SK-N-MC (cell line): ENCODE measurements around the gene CHST15.

ENCODE experiments used
- DNase-seq: peaks from one replicate; pipeline ENCODE4 v3.0.0-alpha.2; 2011; ENCODE audit warnings: low read depth, low spot score
- H3K27ac ChIP-seq: fragments of 200-600 bp; sonication (generic); 2 replicates; pipeline ENCODE4 v1.5.1; 2016; ENCODE audit warnings: mixed run types
- H3K36me3 ChIP-seq: fragments of 200-600 bp; sonication (generic); 2 replicates; pipeline ENCODE4 v1.6.1; 2017; ENCODE audit warnings: antibody characterized with exemption, low read length, mixed read lengths; ENCODE audit not compliant: insufficient read depth
- H3K4me3 ChIP-seq: fragments of 200-600 bp; sonication (generic); 2 replicates; pipeline ENCODE4 v1.5.1; 2016
- H3K9ac ChIP-seq: fragments of 200-600 bp; sonication (generic); 2 replicates; pipeline ENCODE4 v1.8.0; 2017; ENCODE audit warnings: mixed run types, mixed read lengths; ENCODE audit not compliant: insufficient read length
- H3K9me3 ChIP-seq: fragments of 200-600 bp; sonication (generic); 2 replicates; pipeline ENCODE4 v1.6.1; 2017; ENCODE audit warnings: low read depth, mild to moderate bottlenecking, antibody characterized with exemption, low read length, moderate library complexity, mixed read lengths
- EZH2 ChIP-seq: fragments of 200-600 bp; sonication (generic); IDR thresholded peaks from one replicate; pipeline ENCODE4 v1.6.1; 2017; ENCODE audit warnings: antibody characterized with exemption
- FOXP2 ChIP-seq: optimal IDR thresholded peaks from 2 replicates; pipeline ENCODE3; 2011; ENCODE audit warnings: mild to moderate bottlenecking, moderate library complexity; ENCODE audit not compliant: insufficient read depth; ENCODE audit errors: extremely low read length, control extremely low read depth
- POLR2AphosphoS5 ChIP-seq: IDR thresholded peaks from 2 replicates; pipeline ENCODE4 v1.6.1; 2012; ENCODE audit warnings: mild to moderate bottlenecking, low read depth, low read length, borderline replicate concordance

CHST15 gene

DNA sequence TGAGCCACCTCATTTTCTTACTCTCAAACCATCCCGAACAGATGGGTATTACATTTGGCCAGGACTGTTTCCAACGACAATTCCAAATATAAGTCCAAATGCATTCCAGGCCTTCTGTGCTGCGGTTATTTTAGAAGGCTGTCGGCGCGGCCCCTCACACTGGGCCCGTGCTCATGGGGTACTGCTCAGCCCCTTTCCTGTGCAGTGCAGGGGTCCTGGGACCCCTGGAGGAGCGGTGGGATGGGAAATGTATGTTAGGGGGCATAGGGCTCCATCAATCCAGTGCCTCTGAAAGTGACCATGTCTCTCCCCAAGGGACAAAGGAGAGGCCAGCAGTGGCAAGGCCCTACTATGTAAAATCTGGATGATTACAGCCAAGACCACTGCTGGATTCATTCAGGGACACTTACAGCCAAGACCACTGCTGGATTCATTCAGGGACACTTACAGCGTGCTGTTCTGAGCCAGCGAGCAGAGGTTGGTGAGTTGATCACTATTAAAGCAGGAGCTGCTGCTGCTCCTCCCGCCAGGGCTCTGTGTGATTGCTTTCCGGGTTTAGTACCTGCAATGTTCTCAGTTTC lies 66.3 kb downstream of the CHST15 start:
- H3K4me3 ChIP-seq = no peak overlapping the region
- H3K9ac ChIP-seq = no peak overlapping the region
- DNase-seq = no peak
- H3K36me3 ChIP-seq = no peaks in the 10 kb centered on the region
- H3K27ac ChIP-seq = no peak overlapping the region
- no peaks in the 10 kb centered on the region for H3K9me3 ChIP-seq
- TF ChIP-seq EZH2 (no peak), FOXP2 (no peak), POLR2AphosphoS5 (no peak)

- H3K27ac ChIP-seq = no peak overlapping the region
- TF ChIP-seq EZH2 = no peak
- no peak for TF ChIP-seq FOXP2
- no peak for TF ChIP-seq POLR2AphosphoS5
- no peaks in the 10 kb centered on the region for H3K36me3 ChIP-seq
- H3K4me3 ChIP-seq = no peak overlapping the region
- H3K9me3 ChIP-seq = no peaks in the 10 kb centered on the region
- no peak for DNase-seq
- H3K9ac ChIP-seq = no peak overlapping the region
Observed at GRCh38 chr10:124026589-124026939, 66.8 kb downstream of the CHST15 start.

GRCh38 chr10:124025660-124026588 lies 67.5 kb downstream of the CHST15 start:
- Histone ChIP-seq H3K9me3 (no peaks in the 10 kb centered on the region), H3K9ac (no peak overlapping the region), H3K27ac (no peak overlapping the region), H3K36me3 (no peaks in the 10 kb centered on the region), H3K4me3 (no peak overlapping the region)
- no peak for TF ChIP-seq FOXP2
- TF ChIP-seq POLR2AphosphoS5 = no peak
- TF ChIP-seq EZH2 = no peak
- no peak for DNase-seq

DNA sequence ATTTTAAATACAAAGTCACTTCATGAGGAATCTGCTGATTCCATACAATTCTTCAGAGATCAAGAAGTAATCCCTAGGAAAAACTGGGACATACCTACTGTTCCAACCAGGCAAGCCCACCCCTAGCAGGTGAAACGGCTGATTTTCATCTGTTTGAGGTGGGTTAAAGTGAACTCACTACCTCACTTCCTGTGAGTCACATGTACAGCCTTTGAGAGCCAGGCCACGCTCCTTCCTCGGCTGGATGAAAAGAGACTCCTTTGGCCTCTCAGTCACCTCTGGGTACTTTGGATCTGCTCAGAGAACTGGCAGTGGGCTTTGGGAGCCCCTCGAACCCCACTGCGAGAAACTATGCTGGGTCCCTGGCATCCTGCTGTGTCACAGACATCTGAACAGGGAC lies 68.2 kb downstream of the CHST15 start:
- no peak for TF ChIP-seq POLR2AphosphoS5
- no peak for TF ChIP-seq EZH2
- TF ChIP-seq FOXP2 = no peak
- no peak overlapping the region for H3K27ac ChIP-seq

DNA sequence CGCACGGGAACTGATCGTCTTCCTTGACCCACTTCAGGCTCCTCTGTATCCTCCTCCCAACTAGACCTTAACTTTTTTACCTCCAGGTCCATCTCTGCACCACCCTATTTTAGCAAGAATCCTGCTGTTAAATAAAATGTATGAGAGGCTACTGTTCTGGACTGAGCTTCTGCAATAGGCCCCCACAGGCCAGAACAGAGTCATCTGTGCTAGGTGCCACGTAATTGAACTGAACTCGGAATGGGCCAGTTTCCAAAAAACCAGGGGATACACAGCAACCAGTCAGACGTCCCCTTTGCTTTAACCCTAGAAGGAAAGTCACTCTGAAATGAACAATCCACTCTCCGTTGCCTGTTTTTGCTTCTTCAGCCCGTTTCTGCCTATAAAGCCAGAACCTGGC lies 71.3 kb downstream of the CHST15 start:
- no peak overlapping the region for H3K4me3 ChIP-seq
- H3K27ac ChIP-seq = no peak overlapping the region
- no peaks in the 10 kb centered on the region for H3K9me3 ChIP-seq
- no peak for TF ChIP-seq EZH2
- DNase-seq = no peak
- H3K9ac ChIP-seq = no peak overlapping the region
- no peaks in the 10 kb centered on the region for H3K36me3 ChIP-seq

More for the DNA sequence above, 68.2 kb downstream of the CHST15 start:
- no peaks in the 10 kb centered on the region for H3K36me3 ChIP-seq
- no peak for DNase-seq
- H3K9ac ChIP-seq = no peak overlapping the region
- H3K4me3 ChIP-seq = no peak overlapping the region
- H3K9me3 ChIP-seq = no peaks in the 10 kb centered on the region

GRCh38 chr10:124020981-124021815 lies 72.2 kb downstream of the CHST15 start:
- H3K27ac ChIP-seq = no peak overlapping the region
- H3K9me3 ChIP-seq = no peaks in the 10 kb centered on the region
- DNase-seq = no peak
- H3K9ac ChIP-seq = no peak overlapping the region
- no peak for TF ChIP-seq EZH2
- no peaks in the 10 kb centered on the region for H3K36me3 ChIP-seq
- H3K4me3 ChIP-seq = no peak overlapping the region

DNA sequence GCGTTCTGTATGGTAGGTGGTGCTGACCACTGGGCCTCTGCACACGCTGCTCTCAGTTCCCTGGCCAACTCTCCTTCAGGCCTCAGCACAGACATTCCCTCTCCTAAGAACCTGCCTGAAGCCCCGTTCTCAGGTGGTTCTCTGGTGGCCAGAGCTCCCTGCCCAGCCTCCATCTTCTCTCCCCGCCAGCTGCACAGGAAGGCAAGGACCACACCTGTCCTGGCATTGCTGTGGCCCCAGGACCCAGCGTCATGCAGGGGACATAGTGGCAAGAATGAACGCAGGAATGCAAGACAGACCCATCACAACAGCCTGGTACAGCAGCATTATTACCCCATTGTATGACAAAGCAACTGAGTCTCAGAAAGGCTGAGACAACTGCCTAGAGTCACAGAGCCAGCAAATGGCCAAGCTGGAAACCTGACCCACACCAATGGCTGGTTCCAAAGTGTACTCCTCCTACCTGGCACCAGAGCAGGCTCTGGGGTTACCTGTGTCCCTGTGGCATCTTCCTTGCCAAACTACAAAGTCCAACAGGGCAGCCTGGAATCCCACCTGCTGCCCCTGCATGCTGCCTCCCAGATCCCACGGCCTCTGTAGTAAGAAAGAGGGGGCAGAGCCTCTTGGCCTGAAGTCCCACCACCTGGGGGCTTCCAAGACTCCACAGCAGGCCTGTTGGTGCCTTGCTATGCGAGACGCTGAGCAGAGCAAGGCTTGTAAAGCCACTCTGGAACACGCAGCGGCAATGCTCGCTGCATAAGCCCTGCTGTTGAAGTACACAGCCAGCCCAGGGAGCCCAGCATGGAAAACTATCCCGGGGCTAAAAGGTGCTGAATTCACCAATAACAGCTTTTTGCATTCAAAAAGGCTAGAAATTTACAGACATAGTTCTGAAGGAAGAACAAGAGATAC lies 73.3 kb downstream of the CHST15 start:
- no peak for TF ChIP-seq FOXP2
- TF ChIP-seq EZH2 = no peak
- TF ChIP-seq POLR2AphosphoS5 = no peak
- no peaks in the 10 kb centered on the region for H3K36me3 ChIP-seq
- H3K4me3 ChIP-seq = no peak overlapping the region
- no peak overlapping the region for H3K27ac ChIP-seq
- no peak for DNase-seq
- H3K9me3 ChIP-seq = no peaks in the 10 kb centered on the region
- H3K9ac ChIP-seq = no peak overlapping the region
